CD4-positive, alpha-beta T cell treated with Interleukin-4 for 1 hour (primary cell): ENCODE data around the gene SULT1A3.
"Not testable (repeated sequence)": the region's sequence is repeated elsewhere in the genome, so short reads cannot be mapped to it uniquely, and the experiment has no call there.

Experiments
- DNase-seq, 2 donors: peaks; one replicate each; pipeline ENCODE4 v3.0.0-alpha.2; 2020 to 2022

The SULT1A3 gene

GRCh38 chr16:30199049-30199448 lies at the start of gene SULT1A3:
TSS of gene SULT1A3 (plus strand) at chr16:30199255. CDS start at chr16:30200729, 1,474 bp downstream.
- not testable (repeated sequence) for DNase-seq

DNA sequence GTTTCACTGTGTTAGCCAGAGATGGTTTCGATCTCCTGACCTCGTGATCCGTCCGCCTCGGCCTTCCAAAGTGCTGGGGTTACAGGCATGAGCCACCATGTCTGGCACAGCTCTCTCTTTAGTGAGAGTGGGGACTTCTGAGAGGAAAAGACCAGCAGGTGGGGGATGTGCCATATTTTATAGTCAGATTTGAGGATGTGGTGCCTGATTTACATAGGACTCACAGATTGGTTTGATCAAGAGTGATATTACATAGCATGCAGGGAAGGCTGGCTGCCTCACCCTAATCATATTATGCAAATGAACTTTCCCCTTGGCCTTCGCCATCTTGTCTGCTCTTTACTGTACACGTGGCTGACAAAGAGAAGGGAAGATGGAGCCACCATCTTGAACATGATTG lies 48.0 kb upstream of the SULT1A3 start:
- no peak for DNase-seq

DNA sequence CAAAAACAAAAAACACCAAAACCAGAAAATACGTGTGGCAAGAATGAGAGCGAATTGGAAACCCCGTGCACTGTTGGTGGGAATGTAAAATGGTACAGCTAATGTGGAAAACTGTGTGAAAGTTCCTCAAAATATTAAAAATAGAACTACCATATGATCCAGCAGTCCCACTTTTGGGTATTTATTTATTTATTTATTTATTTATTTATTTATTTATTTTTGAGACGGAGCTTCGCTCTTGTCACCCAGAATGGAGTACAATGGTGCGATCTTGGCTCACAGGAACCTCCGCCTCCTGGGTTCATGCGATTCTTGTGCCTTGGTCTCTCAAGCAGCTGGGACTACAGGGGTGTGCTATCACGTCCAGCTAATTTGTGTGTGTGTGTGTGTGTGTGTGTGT lies 46.5 kb upstream of the SULT1A3 start:
- DNase-seq, result no peak

DNA sequence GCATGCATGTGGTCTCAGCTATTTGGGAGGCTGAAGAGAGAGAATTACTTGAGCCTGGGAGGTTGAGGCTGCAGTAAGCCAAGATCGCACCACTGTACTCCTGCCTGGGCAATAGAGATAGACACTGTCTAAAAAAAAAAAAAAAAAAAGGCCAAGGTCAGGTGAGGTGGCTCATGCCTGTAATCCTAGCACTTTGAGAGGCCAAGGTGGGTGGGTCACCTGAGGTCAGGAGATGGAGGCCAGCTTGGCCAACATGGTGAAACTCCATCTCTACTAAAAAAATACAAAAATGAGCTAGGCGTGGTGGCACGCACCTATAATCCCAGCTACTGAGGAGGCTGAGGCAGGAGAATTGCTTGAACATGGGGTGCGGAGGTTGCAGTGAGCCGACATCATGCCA lies 43.9 kb upstream of the SULT1A3 start:
- no peak for DNase-seq

DNA sequence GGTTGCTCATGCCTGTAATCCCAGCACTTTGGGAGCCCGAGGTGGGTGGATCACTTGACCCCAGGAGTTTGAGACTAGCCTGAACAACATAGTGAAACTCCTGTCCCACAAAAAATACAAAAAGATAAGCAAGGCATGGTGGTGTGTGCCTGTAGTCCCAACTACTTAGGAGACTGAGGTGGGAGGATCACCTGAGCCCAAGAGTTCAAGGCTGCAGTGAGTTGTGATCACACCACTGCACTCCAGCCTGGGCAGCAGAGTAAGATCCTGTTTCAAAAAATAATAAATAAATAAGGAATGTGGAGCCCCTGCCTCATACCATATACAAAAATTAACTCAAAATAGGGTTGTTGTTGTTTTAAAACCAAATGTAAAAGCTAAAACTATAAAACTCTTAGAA lies 41.8 kb upstream of the SULT1A3 start:
- no peak for DNase-seq

- DNase-seq, result no peak
Measured at GRCh38 chr16:30163538-30163937, 35.5 kb upstream of the SULT1A3 start.

DNA sequence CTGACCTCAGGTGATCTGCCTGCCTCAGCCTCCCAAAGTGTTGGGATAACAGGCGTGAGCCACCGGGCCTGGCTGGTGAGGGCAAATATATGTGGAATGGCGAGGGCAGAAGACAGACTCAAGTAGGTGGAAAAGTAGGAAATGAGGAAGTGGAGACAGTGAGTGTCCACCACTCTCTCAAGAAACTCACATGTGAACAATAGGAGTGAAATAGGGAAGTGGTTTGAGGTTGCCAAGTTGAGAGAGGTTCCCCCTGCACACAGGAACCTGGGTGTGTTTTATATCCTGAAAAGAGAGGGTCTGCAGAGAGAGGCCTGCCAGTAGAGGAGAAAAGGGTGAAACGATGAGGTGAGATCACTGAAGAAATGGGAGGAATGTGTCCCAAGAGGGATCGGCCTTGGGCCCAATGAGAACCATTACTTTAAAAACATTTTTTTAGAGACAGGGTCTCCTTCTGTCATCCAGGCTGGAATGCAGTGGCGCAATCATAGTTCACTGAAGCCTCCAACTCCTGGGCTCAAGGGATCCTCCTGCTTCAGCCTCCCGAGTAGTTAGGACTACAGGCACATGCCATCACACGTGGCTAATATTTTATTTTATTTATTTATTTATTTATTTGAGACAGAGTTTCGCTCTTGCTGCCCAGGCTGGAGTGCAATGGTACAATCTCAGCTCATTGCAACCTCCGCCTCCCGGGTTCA lies 32.7 kb upstream of the SULT1A3 start:
- DNase-seq, result peak; percentile 31 to 49

GRCh38 chr16:30168746-30169145 lies 30.3 kb upstream of the SULT1A3 start:
- not testable (repeated sequence) for DNase-seq

DNA sequence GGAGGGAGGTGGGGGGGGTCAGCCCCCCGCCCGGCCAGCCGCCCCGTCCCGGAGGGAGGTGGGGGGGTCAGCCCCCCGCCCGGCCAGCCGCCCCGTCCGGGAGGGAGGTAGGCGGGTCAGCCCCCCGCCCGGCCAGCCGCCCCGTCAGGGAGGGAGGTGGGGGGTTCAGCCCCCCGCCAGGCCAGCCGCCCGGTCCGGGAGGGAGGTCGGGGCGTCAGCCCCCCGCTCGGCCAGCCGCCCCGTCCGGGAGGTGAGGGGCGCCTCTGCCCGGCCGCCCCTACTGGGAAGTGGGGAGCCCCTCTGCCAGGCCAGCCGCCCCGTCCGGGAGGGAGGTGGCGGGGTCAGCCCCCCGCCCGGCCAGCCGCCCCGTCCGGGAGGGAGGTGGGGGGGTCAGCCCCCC lies 29.6 kb upstream of the SULT1A3 start:
- DNase-seq, result not testable (repeated sequence)

DNA sequence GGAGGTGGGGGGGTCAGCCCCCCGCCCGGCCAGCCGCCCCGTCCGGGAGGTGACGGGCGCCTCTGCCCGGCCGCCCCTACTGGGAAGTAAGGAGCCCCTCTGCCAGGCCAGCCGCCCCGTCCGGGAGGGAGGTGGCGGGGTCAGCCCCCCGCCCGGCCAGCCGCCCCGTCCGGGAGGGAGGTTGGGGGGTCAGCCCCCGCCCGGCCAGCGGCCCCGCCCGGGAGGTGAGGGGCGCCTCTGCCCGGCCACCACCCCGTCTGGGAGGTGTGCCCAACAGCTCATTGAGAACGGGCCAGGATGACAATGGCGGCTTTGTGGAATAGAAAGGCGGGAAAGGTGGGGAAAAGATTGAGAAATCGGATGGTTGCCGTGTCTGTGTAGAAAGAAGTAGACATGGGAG lies 28.9 kb upstream of the SULT1A3 start:
- not testable (repeated sequence) for DNase-seq

- DNase-seq, result no peak
Measured at GRCh38 chr16:30173054-30173453, 26.0 kb upstream of the SULT1A3 start.

DNA sequence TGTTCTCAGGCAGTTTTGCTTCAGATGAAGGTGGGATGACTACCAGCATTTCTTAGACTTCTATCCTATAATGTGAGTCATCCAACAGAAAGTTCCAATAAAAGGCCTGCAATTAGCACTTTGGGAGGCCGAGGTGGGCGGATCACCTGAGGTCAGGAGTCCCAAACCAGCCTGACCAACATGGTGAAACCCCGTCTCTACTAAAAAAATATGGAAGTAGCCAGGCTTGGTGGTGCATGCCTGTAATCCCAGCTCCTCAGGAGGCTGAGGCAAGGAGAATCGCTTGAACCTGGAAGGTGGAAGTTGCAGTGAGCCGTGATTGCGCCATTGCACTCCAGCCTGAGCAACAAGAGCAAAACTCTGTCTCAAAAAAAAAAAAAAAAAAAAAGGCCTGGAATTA lies 22.2 kb upstream of the SULT1A3 start:
- DNase-seq, result not testable (repeated sequence)

DNA sequence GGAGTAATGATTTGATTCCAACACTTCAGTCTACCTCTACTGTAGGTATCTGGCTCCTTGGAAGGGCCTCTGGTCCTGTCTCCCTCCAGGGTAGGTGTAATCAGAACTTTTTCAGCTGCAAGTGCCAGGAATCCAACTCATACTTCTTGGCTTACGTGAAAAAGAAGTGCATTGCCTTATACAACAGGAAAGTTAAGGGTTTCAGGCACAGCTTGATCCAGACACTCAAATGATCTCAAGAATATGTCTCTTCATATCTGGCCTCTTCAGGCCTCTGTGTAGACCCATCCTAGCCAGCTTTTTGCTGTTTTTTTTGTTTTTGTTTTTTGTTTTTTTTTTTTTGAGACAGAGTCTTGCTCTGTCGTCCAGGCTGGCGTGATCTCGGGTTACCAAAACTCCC lies 19.9 kb upstream of the SULT1A3 start:
- DNase-seq, result no peak

DNA sequence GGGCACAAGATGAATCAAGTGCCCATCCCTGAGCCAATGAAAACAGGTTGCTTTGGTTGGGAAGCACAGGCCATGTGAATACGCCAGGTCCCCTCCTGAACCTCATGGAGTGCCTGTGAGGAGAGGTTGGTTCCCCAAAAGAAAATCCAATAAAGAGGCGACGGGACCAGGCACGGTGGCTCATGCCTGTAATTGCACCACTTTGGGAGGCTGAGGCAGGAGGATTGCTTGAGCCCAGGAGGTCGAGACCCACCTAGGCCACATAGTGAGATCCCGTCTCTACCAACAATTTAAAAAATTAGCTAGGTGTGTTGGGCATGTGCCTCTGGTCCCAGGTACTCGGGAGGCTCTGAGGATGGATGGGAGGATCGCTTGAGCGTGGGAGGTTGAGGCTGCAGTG lies 19.1 kb upstream of the SULT1A3 start:
- no peak for DNase-seq

GRCh38 chr16:30180741-30181140 lies 18.3 kb upstream of the SULT1A3 start:
- DNase-seq, result no peak

GRCh38 chr16:30183233-30184095 lies 15.6 kb upstream of the SULT1A3 start, which contains the start of gene CORO1A:
TSS of gene CORO1A (plus strand) at chr16:30183602. CDS start at chr16:30185210, 1,608 bp downstream.
- peak; percentile 81 for DNase-seq

- peak; percentile 86 to 89 for DNase-seq
Measured at GRCh38 chr16:30184096-30184890, 14.8 kb upstream of the SULT1A3 start.

DNA sequence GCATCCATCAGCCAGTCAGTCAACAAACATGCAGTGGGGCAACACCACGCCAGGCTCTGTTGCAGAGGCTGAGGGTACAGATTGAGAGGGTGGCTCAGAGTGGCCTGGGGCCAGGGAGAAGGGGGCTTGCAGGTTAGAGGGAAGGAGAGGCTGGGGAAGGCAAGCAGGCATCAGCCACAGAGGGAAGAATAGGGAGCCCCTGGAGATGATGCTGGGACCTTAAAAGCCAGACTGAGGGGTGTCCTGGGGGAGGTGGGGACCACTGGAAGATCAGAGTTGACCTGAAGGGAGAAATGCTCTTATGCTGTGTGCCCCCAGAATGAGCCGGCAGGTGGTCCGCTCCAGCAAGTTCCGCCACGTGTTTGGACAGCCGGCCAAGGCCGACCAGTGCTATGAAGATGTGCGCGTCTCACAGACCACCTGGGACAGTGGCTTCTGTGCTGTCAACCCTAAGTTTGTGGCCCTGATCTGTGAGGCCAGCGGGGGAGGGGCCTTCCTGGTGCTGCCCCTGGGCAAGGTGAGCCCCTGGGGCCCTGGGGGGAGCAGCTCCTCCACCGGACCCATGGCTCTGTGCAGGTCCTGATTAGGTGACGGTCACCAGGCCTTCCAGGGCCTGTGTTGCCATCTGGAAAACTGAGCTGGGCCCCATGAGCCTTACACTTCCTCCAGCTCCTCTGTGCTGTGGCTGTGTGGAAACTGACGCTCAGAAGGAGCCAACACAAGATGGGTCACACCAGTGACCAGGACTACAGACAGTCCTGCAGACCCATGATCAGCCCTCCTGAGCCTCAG lies 14.0 kb upstream of the SULT1A3 start:
- peak in 1 of 2 donors; percentile 13 for DNase-seq

- peak; percentile 89 to 91 for DNase-seq
Measured at GRCh38 chr16:30185683-30186421, 13.2 kb upstream of the SULT1A3 start.

DNA sequence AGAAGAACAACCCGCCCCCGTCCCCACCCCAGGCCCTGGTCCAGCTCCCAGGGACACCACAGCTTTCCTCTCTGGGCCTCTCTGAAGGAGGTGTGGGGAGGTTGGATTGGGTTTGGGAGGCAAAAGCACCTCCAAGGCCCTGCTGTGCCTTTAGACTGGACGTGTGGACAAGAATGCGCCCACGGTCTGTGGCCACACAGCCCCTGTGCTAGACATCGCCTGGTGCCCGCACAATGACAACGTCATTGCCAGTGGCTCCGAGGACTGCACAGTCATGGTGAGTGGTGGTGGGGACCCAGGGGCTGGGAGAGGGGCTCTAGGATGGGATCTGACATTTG lies 12.6 kb upstream of the SULT1A3 start:
- DNase-seq, result peak in 1 of 2 donors; percentile 37

- peak; percentile 85 to 88 for DNase-seq
Measured at GRCh38 chr16:30186782-30187555, 12.1 kb upstream of the SULT1A3 start.
